ENCODE measurements around the gene DNHD1.

DNHD1 gene

DNA sequence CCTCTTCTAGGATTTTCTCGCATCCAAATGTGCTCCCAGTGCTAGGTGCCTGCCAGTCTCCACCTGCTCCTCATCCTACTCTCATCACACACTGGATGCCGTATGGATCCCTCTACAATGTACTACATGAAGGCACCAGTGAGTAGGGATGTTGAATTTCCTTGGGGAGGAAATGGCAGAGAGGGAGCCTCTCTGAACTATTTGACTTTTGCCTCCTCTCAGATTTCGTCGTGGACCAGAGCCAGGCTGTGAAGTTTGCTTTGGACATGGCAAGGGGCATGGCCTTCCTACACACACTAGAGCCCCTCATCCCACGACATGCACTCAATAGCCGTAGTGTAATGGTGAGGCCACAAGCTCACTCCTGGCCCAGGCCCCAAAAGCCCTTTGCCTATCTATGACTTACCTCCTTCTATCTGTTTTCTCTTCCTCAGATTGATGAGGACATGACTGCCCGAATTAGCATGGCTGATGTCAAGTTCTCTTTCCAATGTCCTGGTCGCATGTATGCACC, 112.5 kb downstream of the DNHD1 start:
- no peaks in the 10 kb centered on the region for H3K9me3 Mint-ChIP-seq
- peaks cover 32% of the 10 kb centered on the region for H3K36me3 Mint-ChIP-seq (ENCODE audit: low read depth)
- H3K27me3 Mint-ChIP-seq, result no peaks in the 10 kb centered on the region
- no peak overlapping the region for H3K4me3 Mint-ChIP-seq
- peak overlapping the region; percentile 50 for H3K27ac Mint-ChIP-seq
- DNase-seq (no peak), ATAC-seq (no peak)
- H3K4me1 Mint-ChIP-seq, result peaks cover 25% of the 10 kb centered on the region

DNA sequence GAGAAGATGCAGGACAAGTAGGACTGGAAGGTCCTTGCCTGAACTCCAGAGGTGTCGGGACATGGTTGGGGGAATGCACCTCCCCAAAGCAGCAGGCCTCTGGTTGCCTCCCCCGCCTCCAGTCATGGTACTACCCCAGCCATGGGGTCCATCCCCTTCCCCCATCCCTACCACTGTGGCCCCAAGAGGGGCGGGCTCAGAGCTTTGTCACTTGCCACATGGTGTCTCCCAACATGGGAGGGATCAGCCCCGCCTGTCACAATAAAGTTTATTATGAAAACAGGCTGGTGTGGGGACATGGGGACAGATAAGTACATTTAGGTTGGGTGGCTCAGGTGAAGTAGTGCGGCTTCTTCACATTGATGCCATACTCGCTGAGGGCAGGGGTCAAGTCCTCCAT, 113.5 kb downstream of the DNHD1 start:
- Mint-ChIP-seq H3K4me1 (peaks cover 25% of the 10 kb centered on the region), H3K36me3 (ENCODE audit: low read depth) (peaks cover 37% of the 10 kb centered on the region), H3K27ac (peak overlapping the region; percentile 50), H3K4me3 (peak overlapping the region; percentile 12), H3K27me3 (no peaks in the 10 kb centered on the region), H3K9me3 (no peaks in the 10 kb centered on the region)
- ATAC-seq (no peak), DNase-seq (no peak)

DNA sequence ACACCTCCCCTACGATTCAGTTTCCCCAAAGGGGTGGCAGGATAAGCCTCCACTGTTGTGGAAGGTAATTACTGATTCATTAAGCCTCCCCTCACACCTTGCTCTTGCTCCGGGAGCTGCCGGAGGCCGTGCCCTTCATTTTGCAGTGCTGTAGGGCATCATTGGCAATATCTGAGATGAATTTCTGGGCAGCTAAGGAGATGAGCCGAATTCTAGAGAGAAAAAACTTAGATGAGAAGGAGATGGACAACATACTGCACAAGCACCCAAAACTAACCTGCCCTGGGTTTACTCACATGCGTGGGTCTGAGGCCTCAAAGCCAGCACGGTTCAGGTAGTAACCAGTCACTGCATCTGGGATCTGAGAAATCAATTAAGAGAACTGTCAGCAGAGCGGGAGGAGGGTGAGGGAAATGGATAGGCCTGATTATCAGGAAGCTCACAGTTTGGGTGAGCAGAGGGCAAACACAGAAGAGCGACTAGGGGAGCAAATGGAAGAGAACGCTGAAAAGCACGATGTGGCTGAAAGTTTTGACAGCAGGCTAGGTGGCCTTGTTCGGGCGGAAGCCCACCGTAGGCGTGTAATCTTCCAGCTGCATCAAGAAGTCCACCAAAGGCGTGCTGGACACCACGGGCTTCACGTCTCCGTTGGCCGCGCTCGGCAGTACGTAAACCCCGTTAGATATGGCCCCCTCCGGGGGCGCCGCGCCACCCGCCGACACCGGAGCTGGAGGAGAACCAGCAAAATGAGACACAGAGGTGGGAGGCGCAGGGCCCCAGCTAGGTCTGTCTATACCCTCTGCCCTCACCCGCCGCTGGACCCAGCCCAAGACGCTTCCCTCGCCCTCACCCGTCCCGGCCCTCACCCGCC, 114.2 kb downstream of the DNHD1 start:
- DNase-seq (peak; percentile 36), ATAC-seq (no peak)
- Mint-ChIP-seq H3K4me3 (no peak overlapping the region), H3K27me3 (no peaks in the 10 kb centered on the region), H3K4me1 (peaks cover 29% of the 10 kb centered on the region), H3K36me3 (ENCODE audit: low read depth) (peaks cover 38% of the 10 kb centered on the region), H3K27ac (peak overlapping the region; percentile 88), H3K9me3 (no peaks in the 10 kb centered on the region)

DNA sequence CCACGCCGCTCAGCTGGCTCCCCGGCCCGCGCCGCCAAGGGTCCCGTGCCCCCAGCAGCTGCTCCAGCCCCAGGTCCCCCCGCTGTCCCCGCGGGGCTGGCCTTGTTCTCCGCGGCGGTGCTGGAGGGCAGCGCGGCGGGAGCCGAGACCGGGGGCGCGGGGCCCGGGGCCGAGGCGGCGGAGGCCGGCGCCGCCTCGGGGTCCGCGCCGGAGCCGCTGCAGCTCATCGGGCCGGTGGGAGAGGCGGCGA, 114.8 kb downstream of the DNHD1 start:
- Mint-ChIP-seq H3K27ac (peak overlapping the region; percentile 88), H3K27me3 (no peaks in the 10 kb centered on the region), H3K9me3 (no peaks in the 10 kb centered on the region), H3K4me1 (peaks cover 33% of the 10 kb centered on the region), H3K4me3 (no peak overlapping the region), H3K36me3 (ENCODE audit: low read depth) (peaks cover 41% of the 10 kb centered on the region)
- peak; percentile 3 for ATAC-seq
- no peak for DNase-seq

DNA sequence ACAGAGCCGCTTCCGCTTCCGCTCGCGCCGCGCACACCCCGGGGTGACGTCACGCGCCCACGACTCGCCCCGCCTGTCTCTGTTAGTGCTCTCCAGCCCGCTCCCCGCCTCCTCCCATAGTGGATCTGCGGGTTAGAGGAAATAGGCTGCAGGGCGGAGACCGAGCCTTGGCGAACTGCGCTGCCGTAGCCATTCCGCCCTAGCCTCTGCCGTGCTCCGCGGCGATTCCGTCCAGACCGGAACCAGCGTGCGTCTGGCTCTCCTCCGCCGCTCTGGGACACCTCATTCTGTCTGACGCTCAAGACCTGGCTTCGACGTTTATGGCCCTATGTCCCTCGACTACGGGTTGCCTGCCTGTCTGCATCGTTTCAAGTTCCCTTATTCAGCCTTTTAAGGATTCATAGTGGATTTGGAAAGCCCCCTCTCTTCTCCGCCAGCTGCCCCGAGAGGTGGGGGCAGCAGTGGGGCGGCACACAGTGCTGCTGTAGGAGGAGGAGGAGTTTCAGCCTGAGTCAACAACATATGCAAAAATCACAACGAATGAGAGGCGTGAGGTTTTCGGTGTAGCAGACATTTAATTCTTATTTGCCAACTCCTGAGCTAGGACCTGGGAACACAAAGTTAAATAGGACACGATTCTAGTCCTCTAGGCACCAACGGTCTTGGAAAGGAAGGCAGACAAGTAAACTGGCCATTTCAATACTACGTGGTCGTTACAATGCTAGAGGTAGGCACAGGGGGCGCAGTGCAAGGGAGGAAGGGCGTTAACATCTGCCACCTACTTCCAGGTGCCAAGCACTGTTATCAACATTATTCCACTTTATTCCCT, 115.3 kb downstream of the DNHD1 start, which contains the start of gene TAF10:
TSS of gene TAF10 (minus strand) at position 4 of the 829 bp plus-strand sequence. CDS start 27 bp downstream, outside the sequence.
- peaks cover 33% of the 10 kb centered on the region for H3K4me1 Mint-ChIP-seq
- DNase-seq (peak; percentile 97), ATAC-seq (peak; percentile 84)
- peak within 1 kb of the TSS; percentile 88 for H3K27ac Mint-ChIP-seq
- H3K36me3 Mint-ChIP-seq (ENCODE audit: low read depth), result peaks cover 40% of the 10 kb centered on the region
- no peaks in the 10 kb centered on the region for H3K9me3 Mint-ChIP-seq
- no peak within 1 kb of the TSS for H3K4me3 Mint-ChIP-seq
- H3K27me3 Mint-ChIP-seq, result no peaks in the 10 kb centered on the region

DNA sequence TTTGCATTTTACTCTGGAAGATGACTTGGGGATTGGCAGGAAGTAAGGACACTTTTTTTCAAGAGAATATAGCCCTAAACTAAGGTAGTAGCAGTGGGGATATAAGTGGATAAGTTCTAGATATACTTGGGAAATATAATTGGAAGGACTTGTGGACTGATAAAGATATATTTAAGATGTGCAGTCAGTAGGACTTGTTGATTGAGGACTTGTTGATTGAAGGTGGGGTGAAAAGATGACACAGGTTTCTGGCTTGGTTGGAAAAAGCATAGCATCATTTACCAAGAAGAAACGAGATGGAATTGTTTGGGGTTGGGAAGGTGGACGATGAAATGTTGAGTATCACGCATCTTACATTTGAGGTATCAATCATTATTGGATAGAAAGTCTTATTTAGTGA, 116.4 kb downstream of the DNHD1 start:
- Mint-ChIP-seq H3K4me1 (peaks cover 33% of the 10 kb centered on the region), H3K9me3 (no peaks in the 10 kb centered on the region), H3K27me3 (no peaks in the 10 kb centered on the region), H3K4me3 (no peak overlapping the region), H3K36me3 (ENCODE audit: low read depth) (peaks cover 37% of the 10 kb centered on the region), H3K27ac (no peak overlapping the region)
- DNase-seq, result no peak
- ATAC-seq, result no peak

DNA sequence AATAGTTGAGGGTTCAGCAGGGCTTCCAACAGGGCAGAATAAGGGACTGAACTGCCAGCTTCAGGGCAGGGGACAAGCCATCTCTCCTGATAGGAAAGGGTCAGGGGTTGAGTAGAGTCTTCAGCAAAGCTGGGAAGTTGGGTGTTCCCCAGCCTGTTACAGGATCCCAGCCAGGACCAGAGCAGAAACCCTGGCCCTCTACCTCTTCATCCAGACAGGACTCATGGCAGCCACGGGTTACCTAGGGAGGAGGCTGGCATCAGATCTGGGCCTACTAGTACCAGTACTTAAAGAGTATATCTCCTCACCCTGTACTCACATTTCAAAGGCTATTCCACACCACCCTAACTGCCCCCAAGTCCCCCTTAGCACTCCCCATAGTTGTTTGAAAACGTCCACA, 117.4 kb downstream of the DNHD1 start:
- no peak for ATAC-seq
- Mint-ChIP-seq H3K9me3 (no peaks in the 10 kb centered on the region), H3K36me3 (ENCODE audit: low read depth) (peaks cover 28% of the 10 kb centered on the region), H3K4me3 (no peak overlapping the region), H3K27ac (no peak overlapping the region), H3K27me3 (no peaks in the 10 kb centered on the region), H3K4me1 (peaks cover 26% of the 10 kb centered on the region)
- no peak for DNase-seq

DNA sequence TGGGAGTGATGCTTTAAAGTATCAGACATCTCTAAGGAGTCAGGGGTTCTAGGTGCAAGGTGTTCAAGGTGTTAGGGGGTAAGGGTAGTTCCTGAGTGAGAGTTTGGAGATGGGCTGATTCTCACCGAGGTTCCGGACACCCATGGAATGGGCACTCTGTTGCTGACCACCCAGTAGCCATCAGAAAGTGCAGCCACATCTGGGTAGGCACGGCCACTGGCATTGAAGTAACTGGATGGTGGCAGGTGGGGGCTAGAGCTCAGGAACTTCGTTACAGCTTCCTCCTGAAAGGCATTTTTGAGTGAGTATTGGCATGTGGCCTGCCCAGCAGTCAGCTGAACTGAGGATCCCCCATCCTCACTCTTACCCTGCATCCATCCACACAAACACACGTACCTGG, 118.0 kb downstream of the DNHD1 start:
- peaks cover 20% of the 10 kb centered on the region for H3K4me1 Mint-ChIP-seq
- no peak overlapping the region for H3K4me3 Mint-ChIP-seq
- H3K36me3 Mint-ChIP-seq (ENCODE audit: low read depth), result peaks cover 22% of the 10 kb centered on the region
- no peak overlapping the region for H3K27ac Mint-ChIP-seq
- H3K9me3 Mint-ChIP-seq, result no peaks in the 10 kb centered on the region
- no peaks in the 10 kb centered on the region for H3K27me3 Mint-ChIP-seq
- ATAC-seq, result no peak
- DNase-seq, result no peak

DNA sequence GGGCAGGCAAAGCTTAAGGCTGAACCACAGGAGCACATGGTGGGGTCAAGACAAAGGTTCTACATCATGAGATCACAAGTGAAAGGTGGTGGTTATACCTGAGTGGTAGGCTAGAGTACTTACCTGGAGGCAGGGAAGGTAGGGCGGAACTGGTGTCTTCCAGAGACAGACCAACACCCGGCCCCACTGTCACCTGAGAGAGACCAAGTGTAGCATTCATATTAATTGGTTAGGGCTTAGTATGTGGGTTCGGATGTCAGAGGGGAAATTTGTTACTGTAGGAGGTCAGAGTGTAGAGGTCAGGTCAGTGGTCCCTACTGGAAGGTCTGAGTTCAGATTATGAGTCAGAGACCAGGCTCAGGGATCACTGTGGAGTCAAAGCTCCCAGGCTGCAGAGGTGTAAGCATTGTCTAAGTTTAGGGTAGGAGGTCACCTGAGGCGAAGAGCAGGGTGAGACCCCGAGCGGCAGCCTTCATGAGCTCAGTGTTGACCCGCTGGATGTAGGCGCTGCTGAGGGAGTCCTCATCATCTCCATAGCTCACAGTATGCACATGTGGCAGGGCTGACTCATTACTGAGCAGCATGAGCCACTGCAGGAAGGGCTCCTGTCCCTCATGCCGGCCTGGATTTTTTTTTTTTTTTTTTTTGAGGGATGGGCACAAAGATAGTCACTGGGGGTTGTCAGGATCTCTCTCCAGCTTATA, 119.0 kb downstream of the DNHD1 start:
- H3K36me3 Mint-ChIP-seq (ENCODE audit: low read depth), result peaks cover 13% of the 10 kb centered on the region
- peaks cover 13% of the 10 kb centered on the region for H3K4me1 Mint-ChIP-seq
- H3K27ac Mint-ChIP-seq, result peak overlapping the region; percentile 60
- ATAC-seq, result no peak
- DNase-seq, result no peak
- H3K9me3 Mint-ChIP-seq, result no peaks in the 10 kb centered on the region
- no peak overlapping the region for H3K4me3 Mint-ChIP-seq
- no peaks in the 10 kb centered on the region for H3K27me3 Mint-ChIP-seq

DNA sequence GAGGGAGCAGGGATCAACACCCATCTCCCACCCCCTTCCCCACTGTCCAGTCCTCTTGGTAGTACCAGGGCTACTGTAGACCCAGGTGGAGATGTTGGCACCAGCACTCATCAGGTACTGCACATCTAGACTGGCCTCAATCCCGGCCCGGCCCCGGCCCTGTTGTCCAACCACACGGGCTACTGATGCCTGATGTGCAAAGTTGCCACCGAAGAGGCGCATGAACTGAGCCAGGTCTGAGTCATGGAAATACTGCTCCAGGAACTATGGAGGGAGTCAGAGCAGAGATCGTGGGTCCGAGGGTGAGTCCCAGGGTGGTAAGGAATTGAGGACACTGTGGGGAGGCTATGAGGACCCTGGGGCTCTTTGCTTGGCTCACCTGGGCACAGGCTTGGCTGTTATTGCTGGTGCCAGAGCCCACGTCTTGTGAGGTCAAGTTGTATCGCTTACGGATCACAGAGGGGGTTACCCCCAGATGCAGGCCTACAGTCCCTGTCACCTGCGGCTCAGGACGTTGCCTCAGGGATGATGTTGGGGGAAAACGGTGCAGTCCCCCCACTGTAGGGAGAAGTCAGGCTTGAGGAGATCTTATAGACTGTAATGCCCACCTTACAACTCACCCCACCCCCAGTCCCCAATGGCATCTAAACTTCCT, 119.6 kb downstream of the DNHD1 start:
- ATAC-seq (no peak), DNase-seq (no peak)
- H3K4me3 Mint-ChIP-seq, result no peak overlapping the region
- no peaks in the 10 kb centered on the region for H3K9me3 Mint-ChIP-seq
- no peaks in the 10 kb centered on the region for H3K27me3 Mint-ChIP-seq
- H3K27ac Mint-ChIP-seq, result no peak overlapping the region
- peaks cover 9% of the 10 kb centered on the region for H3K4me1 Mint-ChIP-seq
- H3K36me3 Mint-ChIP-seq (ENCODE audit: low read depth), result peaks cover 9% of the 10 kb centered on the region

DNA sequence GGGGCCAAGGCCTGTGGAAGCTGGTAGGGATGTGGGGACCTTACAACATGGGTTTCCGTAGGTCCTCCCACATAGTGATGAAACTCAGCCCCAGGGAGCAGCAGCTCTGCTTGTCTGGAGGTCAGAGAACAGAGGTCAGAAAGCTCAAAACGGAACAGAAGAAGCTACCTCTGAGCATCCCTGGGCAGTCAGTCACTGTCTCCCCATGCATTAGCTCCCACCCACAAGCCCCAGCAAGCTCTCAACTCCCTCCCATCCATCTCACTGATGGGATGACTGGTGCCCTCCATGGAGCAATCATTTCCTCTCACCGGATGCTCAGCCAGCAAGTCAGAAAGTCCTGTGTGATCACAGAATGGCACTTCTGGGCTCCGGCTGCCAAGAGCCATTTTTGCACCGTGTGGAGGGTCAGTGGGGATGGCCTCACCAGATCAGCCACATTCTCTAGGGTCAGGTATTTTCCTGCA, 120.3 kb downstream of the DNHD1 start:
- peaks cover 9% of the 10 kb centered on the region for H3K4me1 Mint-ChIP-seq
- ATAC-seq (no peak), DNase-seq (no peak)
- H3K4me3 Mint-ChIP-seq, result no peak overlapping the region
- no peak overlapping the region for H3K27ac Mint-ChIP-seq
- H3K9me3 Mint-ChIP-seq, result no peaks in the 10 kb centered on the region
- peaks cover 9% of the 10 kb centered on the region for H3K36me3 Mint-ChIP-seq (ENCODE audit: low read depth)
- H3K27me3 Mint-ChIP-seq, result no peaks in the 10 kb centered on the region

DNA sequence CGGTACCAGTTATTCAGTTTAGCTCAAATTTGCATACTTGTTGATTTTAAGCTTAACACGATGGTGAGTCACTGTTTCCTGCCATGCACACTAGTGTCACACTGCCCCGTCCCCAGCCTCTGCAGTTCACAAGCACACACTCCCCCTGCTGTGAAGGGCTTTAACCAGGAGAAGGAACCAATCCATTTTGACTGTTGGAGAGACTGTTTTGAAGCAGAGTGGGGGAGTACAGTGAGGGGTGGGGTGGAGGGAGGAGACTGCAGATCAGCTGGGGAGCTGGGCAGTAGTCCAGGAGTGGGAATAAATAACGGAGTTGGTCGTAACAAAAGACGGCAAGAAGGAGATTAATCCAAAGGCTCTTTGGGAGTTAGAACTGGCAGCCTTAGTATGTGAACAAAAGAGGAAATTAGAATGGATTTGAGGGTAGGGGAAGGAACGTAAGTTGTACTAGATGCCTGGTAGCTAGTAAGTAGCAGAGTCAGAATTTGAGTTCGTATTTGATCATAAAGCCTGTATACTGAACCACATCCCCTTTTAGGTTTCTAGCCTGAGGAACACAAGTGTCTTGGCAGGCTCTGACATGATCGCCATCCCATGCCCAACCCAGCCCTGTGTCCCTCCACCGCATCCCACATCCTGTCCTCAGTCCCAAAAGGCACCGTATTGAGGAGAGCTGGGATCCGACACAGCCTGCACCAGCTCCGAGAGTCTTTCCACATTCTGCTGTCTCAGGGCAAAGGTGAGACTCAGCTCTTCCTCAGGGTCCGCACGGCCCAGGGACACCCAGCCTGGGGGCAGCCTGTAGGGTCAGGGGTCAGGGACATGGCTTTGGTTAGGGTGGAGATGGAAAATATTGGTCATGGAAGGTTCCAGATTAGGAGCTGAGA, 121.3 kb downstream of the DNHD1 start:
- ATAC-seq (peak; percentile 33), DNase-seq (peak; percentile 50)
- no peaks in the 10 kb centered on the region for H3K27me3 Mint-ChIP-seq
- no peak overlapping the region for H3K27ac Mint-ChIP-seq
- no peak overlapping the region for H3K4me3 Mint-ChIP-seq
- H3K9me3 Mint-ChIP-seq, result no peaks in the 10 kb centered on the region
- H3K4me1 Mint-ChIP-seq, result peaks cover 9% of the 10 kb centered on the region
- H3K36me3 Mint-ChIP-seq (ENCODE audit: low read depth), result peaks cover 9% of the 10 kb centered on the region

DNA sequence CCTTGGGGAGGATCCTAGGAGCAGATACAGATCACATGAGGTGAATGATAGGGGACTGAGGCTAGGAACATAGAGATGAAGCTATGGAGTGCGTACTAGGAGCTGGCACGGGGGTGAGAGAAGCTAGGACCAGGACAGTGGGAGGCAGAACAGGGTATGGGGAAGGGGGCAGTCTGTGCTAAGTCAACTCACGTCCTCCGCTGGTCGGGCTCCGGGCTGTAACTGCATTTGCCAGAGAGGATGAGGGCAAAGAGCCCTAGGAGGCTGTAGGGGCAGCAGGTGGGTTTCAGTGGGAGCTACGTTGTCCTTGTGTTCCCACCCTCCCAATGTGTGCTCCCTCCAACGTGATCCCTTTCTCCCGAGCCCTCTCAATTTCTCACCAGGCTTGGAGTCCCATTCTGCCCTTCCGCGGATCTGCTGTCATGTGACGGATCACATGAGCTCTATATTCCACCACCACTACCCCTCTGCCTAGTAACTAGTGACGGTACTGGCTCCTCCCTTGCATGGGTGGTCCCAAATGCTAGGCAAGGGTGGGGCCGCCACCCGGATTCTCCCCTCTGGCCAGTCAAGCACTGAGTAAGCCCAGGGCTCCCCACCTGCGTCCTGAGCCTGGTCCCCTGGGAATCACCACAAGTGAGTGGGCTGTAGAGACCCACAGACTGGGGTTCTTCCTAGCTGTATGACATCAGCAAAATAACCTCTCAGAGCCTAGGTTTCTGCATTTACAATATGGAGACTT, 122.1 kb downstream of the DNHD1 start, which contains the start of gene TPP1:
TSS of gene TPP1 (minus strand) at position 419 of the 742 bp plus-strand sequence. CDS start at position 397, 22 bp downstream.
- peaks cover 9% of the 10 kb centered on the region for H3K36me3 Mint-ChIP-seq (ENCODE audit: low read depth)
- H3K27me3 Mint-ChIP-seq, result no peaks in the 10 kb centered on the region
- no peak within 1 kb of the TSS for H3K27ac Mint-ChIP-seq
- peak; percentile 93 for DNase-seq
- peak; percentile 98 for ATAC-seq
- H3K4me1 Mint-ChIP-seq, result peaks cover 9% of the 10 kb centered on the region
- no peaks in the 10 kb centered on the region for H3K9me3 Mint-ChIP-seq
- H3K4me3 Mint-ChIP-seq, result no peak within 1 kb of the TSS

Data from activated naive CD8-positive, alpha-beta T cell treated with anti-CD3 and anti-CD28 coated beads, Interleukin-2, amount 50 U/mL, for 24 hours (primary cell).